ENCODE measurements around the gene RNF152.

The RNF152 gene

GRCh38 chr18:61852496-61852895, 40.3 kb downstream of the RNF152 start:
- no peak for DNase-seq

GRCh38 chr18:61851940-61852451, 40.8 kb downstream of the RNF152 start:
- DNase-seq = no peak

- no peak for DNase-seq
These were observed 41.5 kb downstream of the RNF152 start for GRCh38 chr18:61851279-61851678.

- no peak for DNase-seq
These were observed 42.1 kb downstream of the RNF152 start for GRCh38 chr18:61850756-61851155.

- DNase-seq = no peak
These were observed 45.5 kb downstream of the RNF152 start for GRCh38 chr18:61847164-61847791.

- DNase-seq = no peak
These were observed 47.6 kb downstream of the RNF152 start for GRCh38 chr18:61845197-61845596.

GRCh38 chr18:61844726-61845125, 48.1 kb downstream of the RNF152 start:
- no peak for DNase-seq

GRCh38 chr18:61842146-61842545, 50.7 kb downstream of the RNF152 start:
- DNase-seq = peak; percentile 18 to 65

GRCh38 chr18:61841706-61842105, 51.1 kb downstream of the RNF152 start:
- DNase-seq = no peak

- DNase-seq = no peak
These were observed 52.5 kb downstream of the RNF152 start for GRCh38 chr18:61840324-61840723.

- DNase-seq = no peak
These were observed 54.3 kb downstream of the RNF152 start for GRCh38 chr18:61838521-61838920.

- DNase-seq = no peak
These were observed 58.8 kb downstream of the RNF152 start for GRCh38 chr18:61833978-61834377.

- no peak for DNase-seq
These were observed 59.4 kb downstream of the RNF152 start for GRCh38 chr18:61833387-61833786.

- DNase-seq = no peak
These were observed 59.9 kb downstream of the RNF152 start for GRCh38 chr18:61832858-61833257.

GRCh38 chr18:61831071-61831470, 61.7 kb downstream of the RNF152 start:
- no peak for DNase-seq

GRCh38 chr18:61829108-61829507, 63.7 kb downstream of the RNF152 start:
- DNase-seq = no peak

- no peak for DNase-seq
These were observed 65.2 kb downstream of the RNF152 start for GRCh38 chr18:61827591-61827990.

- DNase-seq = no peak
These were observed 67.4 kb downstream of the RNF152 start for GRCh38 chr18:61825386-61825785.

- DNase-seq = no peak
These were observed 68.0 kb downstream of the RNF152 start for GRCh38 chr18:61824733-61825363.

GRCh38 chr18:61823595-61823994, 69.2 kb downstream of the RNF152 start:
- DNase-seq = no peak

- no peak for DNase-seq
These were observed 69.9 kb downstream of the RNF152 start for GRCh38 chr18:61822879-61823278.

- no peak for DNase-seq
These were observed 71.1 kb downstream of the RNF152 start for GRCh38 chr18:61821748-61822147.

GRCh38 chr18:61820882-61821281, 71.9 kb downstream of the RNF152 start:
- no peak for DNase-seq

GRCh38 chr18:61817086-61817485, 75.7 kb downstream of the RNF152 start:
- no peak for DNase-seq

Data from hippocampal formation (tissue), 2 donors.